Subcutaneous adipose tissue (tissue), 4 donors: ENCODE measurements around the gene PICK1. TPM values are rescaled to one million over a fixed set of nuclear protein-coding genes. Genes with fewer than 3 reads are reported as not detected.

ENCODE experiments used
- CTCF ChIP-seq: fragments of 450-650 bp; IDR thresholded peaks from one replicate; pipeline ENCODE4 v1.5.1; 2016; ENCODE audit warnings: low read depth, mild to moderate bottlenecking, control low read depth, antibody characterized with exemption, moderate library complexity
- total RNA-seq, 4 donors: library from RNA; depleted of rRNA; stranded (reverse); fragments of >200 nt; gene quantifications; one replicate each; pipeline ENCODE4 v1.1.0, GENCODE V29; 2016

PICK1 gene
- total RNA-seq, 4 donors from 2014 or later = 12.9 to 42.1 (median 33.3) TPM

DNA sequence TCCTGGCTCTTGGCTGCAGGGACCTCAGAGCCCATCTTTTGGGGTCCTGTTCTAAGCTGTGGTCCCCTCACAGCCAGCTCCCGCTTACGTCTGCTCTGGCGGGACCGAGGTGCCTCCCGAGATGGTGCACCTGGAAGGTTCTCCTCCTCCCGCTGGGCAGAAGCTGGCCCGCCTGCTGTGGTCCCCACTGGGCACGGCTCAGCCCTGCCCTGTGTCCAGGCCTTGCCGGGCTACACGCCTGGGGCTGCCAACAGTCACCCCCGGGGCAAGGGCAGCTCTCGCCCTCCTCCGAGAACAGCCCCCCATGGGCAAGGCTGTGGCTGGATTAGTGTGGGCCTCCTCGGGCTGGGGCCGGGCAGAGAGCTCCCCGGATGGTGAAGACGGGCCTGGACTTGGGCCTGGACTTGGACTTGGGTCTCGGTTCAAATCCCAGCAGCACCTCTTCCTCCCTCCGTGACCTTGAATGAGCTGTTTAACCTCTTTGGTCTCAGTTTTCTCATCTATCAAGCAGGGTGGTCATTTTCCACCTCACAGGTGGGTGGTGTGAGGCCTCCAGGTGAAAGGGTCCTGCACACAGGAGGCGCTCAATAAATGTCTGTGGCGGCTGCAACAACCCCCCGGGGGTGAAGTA is 52.3 kb downstream of the PICK1 start:
- TF ChIP-seq CTCF = no peak

- no peak for TF ChIP-seq CTCF
Measured at GRCh38 chr22:38110008-38110862, 53.0 kb downstream of the PICK1 start, which contains the start of gene BAIAP2L2. Gene BAIAP2L2 (minus strand): TSS chr22:38110684. CDS start chr22:38110525, 159 bp downstream.

- no peak for TF ChIP-seq CTCF
Measured at GRCh38 chr22:38110863-38111852, 54.0 kb downstream of the PICK1 start.

DNA sequence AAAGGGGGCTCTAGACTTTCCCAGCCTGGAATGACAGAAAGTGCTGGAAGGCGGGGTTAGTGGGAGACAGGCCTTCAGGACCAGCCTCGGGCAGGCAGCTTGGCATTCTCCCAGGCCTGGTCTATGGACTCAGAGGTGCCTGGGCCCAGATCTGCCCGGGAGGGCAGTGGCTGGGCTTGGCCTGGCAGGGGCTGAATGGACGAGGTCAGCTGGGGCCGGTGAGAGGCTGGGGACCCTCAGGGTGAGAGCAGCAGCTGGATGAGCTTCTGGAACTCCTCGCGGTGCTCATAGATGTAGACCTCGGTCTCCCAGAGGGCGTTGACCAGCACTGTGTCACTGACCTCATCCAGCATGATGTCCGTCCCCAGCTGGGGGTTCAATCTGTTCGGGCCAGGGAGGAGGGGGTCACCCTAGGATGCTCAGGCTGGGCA is 54.7 kb downstream of the PICK1 start:
- no peak for TF ChIP-seq CTCF

- TF ChIP-seq CTCF = no peak
Measured at GRCh38 chr22:38112381-38112780, 55.2 kb downstream of the PICK1 start.

GRCh38 chr22:38114484-38115398 is 57.5 kb downstream of the PICK1 start:
- no peak for TF ChIP-seq CTCF
